ENCODE results near the gene ARSG.

DNA sequence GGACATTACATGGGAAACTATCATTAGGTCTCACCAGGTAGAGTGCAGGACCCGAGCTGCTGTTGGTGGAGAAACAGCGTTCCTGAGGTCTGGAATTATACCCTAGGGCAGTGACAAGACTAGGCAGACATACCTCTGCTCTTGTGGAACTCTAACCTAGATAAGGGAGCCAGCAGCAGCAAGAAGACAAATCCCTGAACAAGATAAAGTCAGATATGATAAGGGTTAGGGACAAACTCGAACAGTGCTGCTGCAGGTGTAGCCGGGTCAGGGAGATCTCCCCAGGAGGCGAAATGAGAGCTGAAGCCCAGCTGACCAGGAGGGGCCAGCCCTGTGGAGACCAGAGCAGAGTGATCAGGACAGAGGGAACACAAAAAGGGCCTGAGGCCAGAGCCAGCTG, 34.7 kb downstream of the ARSG start:
- TF ChIP-seq, protein P1, sequence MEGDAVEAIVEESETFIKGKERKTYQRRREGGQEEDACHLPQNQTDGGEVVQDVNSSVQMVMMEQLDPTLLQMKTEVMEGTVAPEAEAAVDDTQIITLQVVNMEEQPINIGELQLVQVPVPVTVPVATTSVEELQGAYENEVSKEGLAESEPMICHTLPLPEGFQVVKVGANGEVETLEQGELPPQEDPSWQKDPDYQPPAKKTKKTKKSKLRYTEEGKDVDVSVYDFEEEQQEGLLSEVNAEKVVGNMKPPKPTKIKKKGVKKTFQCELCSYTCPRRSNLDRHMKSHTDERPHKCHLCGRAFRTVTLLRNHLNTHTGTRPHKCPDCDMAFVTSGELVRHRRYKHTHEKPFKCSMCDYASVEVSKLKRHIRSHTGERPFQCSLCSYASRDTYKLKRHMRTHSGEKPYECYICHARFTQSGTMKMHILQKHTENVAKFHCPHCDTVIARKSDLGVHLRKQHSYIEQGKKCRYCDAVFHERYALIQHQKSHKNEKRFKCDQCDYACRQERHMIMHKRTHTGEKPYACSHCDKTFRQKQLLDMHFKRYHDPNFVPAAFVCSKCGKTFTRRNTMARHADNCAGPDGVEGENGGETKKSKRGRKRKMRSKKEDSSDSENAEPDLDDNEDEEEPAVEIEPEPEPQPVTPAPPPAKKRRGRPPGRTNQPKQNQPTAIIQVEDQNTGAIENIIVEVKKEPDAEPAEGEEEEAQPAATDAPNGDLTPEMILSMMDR (IDR thresholded peaks at IDR 0.05; ENCODE audit: low read depth, low read length), result no peak
- TF ChIP-seq POLR2A (IDR thresholded peaks at IDR 0.05; ENCODE audit: extremely low read depth, insufficient read length), result no peak
- TF ChIP-seq MYC (IDR thresholded peaks at IDR 0.05; ENCODE audit: low read depth, low read length), result no peak
- TF ChIP-seq, protein P2, sequence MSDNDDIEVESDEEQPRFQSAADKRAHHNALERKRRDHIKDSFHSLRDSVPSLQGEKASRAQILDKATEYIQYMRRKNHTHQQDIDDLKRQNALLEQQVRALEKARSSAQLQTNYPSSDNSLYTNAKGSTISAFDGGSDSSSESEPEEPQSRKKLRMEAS (IDR thresholded peaks at IDR 0.05; ENCODE audit: low read depth, low read length), result no peak
